ENCODE measurements around the gene RNF145.

RNF145 gene

DNA sequence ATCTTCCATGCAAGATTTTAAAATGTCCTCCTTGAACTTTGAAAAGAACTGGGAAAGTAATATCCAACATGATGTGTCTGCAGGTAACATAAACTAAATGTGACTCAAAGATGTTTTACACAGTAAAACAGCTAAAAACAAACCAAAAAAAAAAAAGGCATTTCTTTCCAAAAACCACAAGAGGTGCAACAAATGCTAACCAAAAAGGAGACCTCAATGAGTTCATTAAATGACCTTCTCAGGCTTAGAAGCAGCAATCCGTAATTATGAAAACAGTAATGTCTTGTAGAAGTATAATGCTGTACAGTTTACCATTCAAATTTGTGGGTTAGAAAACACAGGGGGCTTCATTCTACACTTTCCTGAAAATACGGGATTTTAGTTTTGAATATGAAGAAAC, 2.5 kb downstream of the RNF145 start:
- TF ChIP-seq, protein P1, sequence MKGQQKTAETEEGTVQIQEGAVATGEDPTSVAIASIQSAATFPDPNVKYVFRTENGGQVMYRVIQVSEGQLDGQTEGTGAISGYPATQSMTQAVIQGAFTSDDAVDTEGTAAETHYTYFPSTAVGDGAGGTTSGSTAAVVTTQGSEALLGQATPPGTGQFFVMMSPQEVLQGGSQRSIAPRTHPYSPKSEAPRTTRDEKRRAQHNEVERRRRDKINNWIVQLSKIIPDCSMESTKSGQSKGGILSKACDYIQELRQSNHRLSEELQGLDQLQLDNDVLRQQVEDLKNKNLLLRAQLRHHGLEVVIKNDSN (IDR thresholded peaks at IDR 0.05), result no peak
- TF ChIP-seq CEBPB (IDR thresholded peaks at IDR 0.05) (no peak), YY1 (IDR thresholded peaks at IDR 0.05; ENCODE audit: low read depth) (no peak), RAD21 (IDR thresholded peaks at IDR 0.05; ENCODE audit: low read depth) (no peak), TCF12 (IDR thresholded peaks at IDR 0.05; ENCODE audit: low read depth) (no peak), EGR1 (IDR thresholded peaks at IDR 0.05) (no peak), NFIC (IDR thresholded peaks at IDR 0.05) (no peak), EP300 (IDR thresholded peaks at IDR 0.05; ENCODE audit: borderline replicate concordance) (no peak), TAF1 (IDR thresholded peaks at IDR 0.05; ENCODE audit: low read depth) (no peak)
- TF ChIP-seq, protein P2, sequence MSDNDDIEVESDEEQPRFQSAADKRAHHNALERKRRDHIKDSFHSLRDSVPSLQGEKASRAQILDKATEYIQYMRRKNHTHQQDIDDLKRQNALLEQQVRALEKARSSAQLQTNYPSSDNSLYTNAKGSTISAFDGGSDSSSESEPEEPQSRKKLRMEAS (IDR thresholded peaks at IDR 0.05), result no peak

DNA sequence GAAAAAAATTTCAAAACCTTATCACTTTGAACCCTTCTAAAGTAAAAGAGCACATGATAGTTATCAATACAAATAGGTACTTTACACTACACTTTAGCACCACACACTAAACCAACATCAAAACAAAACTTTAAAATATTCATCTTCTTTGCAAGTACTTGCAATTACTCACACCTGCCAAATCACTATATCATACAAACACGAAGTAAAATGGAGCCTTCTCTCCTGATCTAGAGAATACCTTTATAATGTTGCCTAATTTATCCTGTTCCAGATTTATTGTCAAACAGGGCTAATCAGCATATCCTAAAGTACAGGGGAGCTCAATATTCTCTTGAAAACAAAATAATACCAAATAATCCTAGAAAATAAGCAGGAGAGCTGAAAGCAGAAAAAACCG, 3.0 kb downstream of the RNF145 start:
- TF ChIP-seq FOXM1 (IDR thresholded peaks at IDR 0.05; ENCODE audit: borderline replicate concordance, low read depth) (no peak), CREB1 (IDR thresholded peaks at IDR 0.05; ENCODE audit: low read depth) (no peak), TCF12 (IDR thresholded peaks at IDR 0.05; ENCODE audit: low read depth) (no peak), RAD21 (IDR thresholded peaks at IDR 0.05; ENCODE audit: low read depth) (no peak), TEAD4 (IDR thresholded peaks at IDR 0.05) (no peak)
- TF ChIP-seq, protein P2 (IDR thresholded peaks at IDR 0.05), result no peak

DNA sequence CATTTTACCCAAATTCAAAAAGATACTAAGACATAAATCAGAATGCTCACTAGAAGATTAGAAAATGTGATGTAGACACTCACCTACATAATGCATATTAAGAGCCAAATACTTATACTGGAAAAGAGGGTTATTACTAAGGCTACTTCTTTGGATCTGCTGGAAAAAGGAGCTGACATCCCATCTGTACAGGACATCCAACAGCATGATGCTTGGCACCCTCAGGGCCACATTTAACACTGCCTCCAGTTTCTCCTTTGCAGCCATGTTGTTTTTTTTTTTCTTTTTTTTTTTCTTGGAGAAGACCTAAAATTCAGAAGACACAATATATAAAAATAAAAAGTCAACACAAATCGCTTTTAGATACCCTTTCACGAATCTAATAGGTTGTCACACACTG, 6.0 kb downstream of the RNF145 start:
- TF ChIP-seq TAF1 (IDR thresholded peaks at IDR 0.05; ENCODE audit: low read depth) (no peak), TEAD4 (IDR thresholded peaks at IDR 0.05) (no peak), RAD21 (IDR thresholded peaks at IDR 0.05; ENCODE audit: low read depth) (no peak), CEBPB (IDR thresholded peaks at IDR 0.05) (no peak), EP300 (IDR thresholded peaks at IDR 0.05; ENCODE audit: borderline replicate concordance) (no peak), YY1 (IDR thresholded peaks at IDR 0.05; ENCODE audit: low read depth) (no peak), NFIC (IDR thresholded peaks at IDR 0.05) (no peak), ZBTB7A (IDR thresholded peaks at IDR 0.05; ENCODE audit: low read depth) (no peak), TCF12 (IDR thresholded peaks at IDR 0.05; ENCODE audit: low read depth) (no peak), CREB1 (IDR thresholded peaks at IDR 0.05; ENCODE audit: low read depth) (no peak), FOXM1 (IDR thresholded peaks at IDR 0.05; ENCODE audit: borderline replicate concordance, low read depth) (no peak), EGR1 (IDR thresholded peaks at IDR 0.05) (no peak)
- TF ChIP-seq, protein P2 (IDR thresholded peaks at IDR 0.05), result no peak
- TF ChIP-seq, protein P3, sequence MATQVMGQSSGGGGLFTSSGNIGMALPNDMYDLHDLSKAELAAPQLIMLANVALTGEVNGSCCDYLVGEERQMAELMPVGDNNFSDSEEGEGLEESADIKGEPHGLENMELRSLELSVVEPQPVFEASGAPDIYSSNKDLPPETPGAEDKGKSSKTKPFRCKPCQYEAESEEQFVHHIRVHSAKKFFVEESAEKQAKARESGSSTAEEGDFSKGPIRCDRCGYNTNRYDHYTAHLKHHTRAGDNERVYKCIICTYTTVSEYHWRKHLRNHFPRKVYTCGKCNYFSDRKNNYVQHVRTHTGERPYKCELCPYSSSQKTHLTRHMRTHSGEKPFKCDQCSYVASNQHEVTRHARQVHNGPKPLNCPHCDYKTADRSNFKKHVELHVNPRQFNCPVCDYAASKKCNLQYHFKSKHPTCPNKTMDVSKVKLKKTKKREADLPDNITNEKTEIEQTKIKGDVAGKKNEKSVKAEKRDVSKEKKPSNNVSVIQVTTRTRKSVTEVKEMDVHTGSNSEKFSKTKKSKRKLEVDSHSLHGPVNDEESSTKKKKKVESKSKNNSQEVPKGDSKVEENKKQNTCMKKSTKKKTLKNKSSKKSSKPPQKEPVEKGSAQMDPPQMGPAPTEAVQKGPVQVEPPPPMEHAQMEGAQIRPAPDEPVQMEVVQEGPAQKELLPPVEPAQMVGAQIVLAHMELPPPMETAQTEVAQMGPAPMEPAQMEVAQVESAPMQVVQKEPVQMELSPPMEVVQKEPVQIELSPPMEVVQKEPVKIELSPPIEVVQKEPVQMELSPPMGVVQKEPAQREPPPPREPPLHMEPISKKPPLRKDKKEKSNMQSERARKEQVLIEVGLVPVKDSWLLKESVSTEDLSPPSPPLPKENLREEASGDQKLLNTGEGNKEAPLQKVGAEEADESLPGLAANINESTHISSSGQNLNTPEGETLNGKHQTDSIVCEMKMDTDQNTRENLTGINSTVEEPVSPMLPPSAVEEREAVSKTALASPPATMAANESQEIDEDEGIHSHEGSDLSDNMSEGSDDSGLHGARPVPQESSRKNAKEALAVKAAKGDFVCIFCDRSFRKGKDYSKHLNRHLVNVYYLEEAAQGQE (IDR thresholded peaks at IDR 0.05; ENCODE audit: low read depth), result no peak
- TF ChIP-seq, protein P1 (IDR thresholded peaks at IDR 0.05), result no peak

DNA sequence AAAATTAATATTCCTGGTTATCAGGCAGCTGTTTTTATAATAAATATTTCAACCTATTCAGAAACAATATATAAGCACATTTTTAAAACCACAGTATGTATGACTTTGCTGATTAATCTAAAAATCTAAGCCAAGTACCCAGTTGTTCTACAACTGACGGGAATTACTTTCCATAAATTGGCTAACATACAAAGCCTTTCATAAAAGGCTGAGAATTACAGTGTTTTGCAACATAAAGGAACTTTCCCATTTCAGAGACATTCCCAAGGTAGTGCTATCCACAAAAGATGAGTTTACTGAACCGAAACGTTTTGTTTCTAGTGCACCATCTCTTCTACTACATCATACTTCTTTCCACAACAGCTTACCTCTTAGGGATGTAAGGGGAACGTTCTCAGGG, 7.2 kb downstream of the RNF145 start:
- TF ChIP-seq ZBTB7A (IDR thresholded peaks at IDR 0.05; ENCODE audit: low read depth) (no peak), EP300 (IDR thresholded peaks at IDR 0.05; ENCODE audit: borderline replicate concordance) (no peak), TCF12 (IDR thresholded peaks at IDR 0.05; ENCODE audit: low read depth) (no peak), EGR1 (IDR thresholded peaks at IDR 0.05) (no peak), NFIC (IDR thresholded peaks at IDR 0.05) (no peak), TEAD4 (IDR thresholded peaks at IDR 0.05) (no peak), TAF1 (IDR thresholded peaks at IDR 0.05; ENCODE audit: low read depth) (no peak)
- TF ChIP-seq, protein P3 (IDR thresholded peaks at IDR 0.05; ENCODE audit: low read depth), result no peak
- TF ChIP-seq, protein P2 (IDR thresholded peaks at IDR 0.05), result no peak

DNA sequence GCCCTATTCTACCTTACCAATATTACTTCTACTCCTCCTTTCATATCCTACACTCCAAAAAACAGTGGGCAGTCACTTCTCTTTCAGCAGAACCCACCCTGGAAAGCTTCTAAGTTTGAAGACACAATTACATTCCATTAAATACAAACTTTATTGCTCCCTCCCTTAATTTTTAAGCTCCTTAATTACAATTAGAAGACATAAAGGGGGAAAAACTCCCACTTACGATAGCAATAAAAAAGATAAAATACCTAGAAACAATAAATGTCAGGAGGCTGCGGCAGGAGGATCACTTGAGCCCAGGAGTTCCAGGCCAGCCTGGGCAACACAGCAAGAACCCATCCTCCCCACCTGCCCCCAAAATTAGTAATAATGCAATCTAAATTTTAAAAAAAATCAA, 9.6 kb downstream of the RNF145 start:
- TF ChIP-seq, protein P3 (IDR thresholded peaks at IDR 0.05; ENCODE audit: low read depth), result no peak
- no peak for TF ChIP-seq YY1 (IDR thresholded peaks at IDR 0.05; ENCODE audit: low read depth)
- TF ChIP-seq CREB1 (IDR thresholded peaks at IDR 0.05; ENCODE audit: low read depth), result no peak
- no peak for TF ChIP-seq EP300 (IDR thresholded peaks at IDR 0.05; ENCODE audit: borderline replicate concordance)
- no peak for TF ChIP-seq FOXM1 (IDR thresholded peaks at IDR 0.05; ENCODE audit: borderline replicate concordance, low read depth)
- no peak for TF ChIP-seq TAF1 (IDR thresholded peaks at IDR 0.05; ENCODE audit: low read depth)
- TF ChIP-seq TEAD4 (IDR thresholded peaks at IDR 0.05), result no peak
- TF ChIP-seq ZBTB7A (IDR thresholded peaks at IDR 0.05; ENCODE audit: low read depth), result no peak
- no peak for TF ChIP-seq NFIC (IDR thresholded peaks at IDR 0.05)
- no peak for TF ChIP-seq CEBPB (IDR thresholded peaks at IDR 0.05)
- no peak for TF ChIP-seq EGR1 (IDR thresholded peaks at IDR 0.05)
- TF ChIP-seq RAD21 (IDR thresholded peaks at IDR 0.05; ENCODE audit: low read depth), result no peak
- TF ChIP-seq, protein P2 (IDR thresholded peaks at IDR 0.05), result no peak
- TF ChIP-seq, protein P1 (IDR thresholded peaks at IDR 0.05), result no peak
- no peak for TF ChIP-seq TCF12 (IDR thresholded peaks at IDR 0.05; ENCODE audit: low read depth)

Measured in Ishikawa (cell line).